Fibroblast of the conjunctiva (primary cell): ENCODE results near the gene CAMKK1.
"Not testable (repeated sequence)": the region's sequence is repeated elsewhere in the genome, so short reads cannot be mapped to it uniquely, and the experiment has no call there.

Source experiments
- DNase-seq: peaks from one replicate; pipeline ENCODE4 v3.0.0-alpha.2; 2010; ENCODE audit warnings: low read depth

CAMKK1 gene

DNA sequence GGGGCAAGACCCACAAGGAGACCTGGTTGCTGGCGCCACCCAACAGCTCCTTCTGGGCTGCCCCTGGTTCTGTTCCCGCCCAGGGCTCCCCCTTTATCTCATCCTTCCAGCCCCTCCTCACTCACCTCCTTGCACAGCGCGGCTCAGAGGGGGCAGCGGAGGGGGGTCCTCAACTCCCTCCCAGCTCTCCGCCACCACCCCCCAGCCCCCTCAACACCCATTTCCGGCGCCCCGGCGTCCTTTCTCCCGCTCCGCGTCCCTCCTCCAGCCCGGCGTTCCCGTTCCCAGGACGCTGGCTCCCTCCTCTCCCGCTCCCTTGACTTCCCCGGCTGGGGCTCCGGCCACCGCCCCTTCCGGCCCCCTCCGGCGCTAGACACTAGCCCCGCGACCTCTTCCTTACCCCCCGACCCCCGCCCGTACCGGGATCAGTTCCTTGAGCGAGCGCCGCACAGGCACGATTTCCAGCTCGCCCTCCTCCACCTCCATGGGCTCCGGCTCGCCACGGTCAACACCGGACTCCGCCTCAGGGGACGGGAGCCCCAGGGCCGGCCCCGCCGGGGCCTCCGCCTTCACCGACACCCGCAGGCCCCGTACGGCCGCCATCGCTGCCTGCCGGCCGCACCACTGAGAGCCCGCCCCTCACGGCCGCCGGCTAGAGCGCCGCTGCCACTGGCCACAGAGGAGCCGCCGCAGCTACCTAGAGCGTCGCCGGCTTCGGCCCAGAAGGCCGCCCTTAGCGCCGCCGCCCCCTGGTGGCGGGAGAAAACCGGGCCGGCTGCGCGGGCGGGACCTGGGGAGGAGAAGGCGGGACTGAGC is 47.0 kb downstream of the CAMKK1 start, which contains the start of gene NCBP3:
TSS of gene NCBP3 (minus strand) at position 626 of the 816 bp plus-strand sequence. CDS start at position 603, 23 bp downstream.
- DNase-seq, result peak; percentile 86

- DNase-seq, result no peak
Measured at GRCh38 chr17:3845291-3845620, 47.6 kb downstream of the CAMKK1 start.

DNA sequence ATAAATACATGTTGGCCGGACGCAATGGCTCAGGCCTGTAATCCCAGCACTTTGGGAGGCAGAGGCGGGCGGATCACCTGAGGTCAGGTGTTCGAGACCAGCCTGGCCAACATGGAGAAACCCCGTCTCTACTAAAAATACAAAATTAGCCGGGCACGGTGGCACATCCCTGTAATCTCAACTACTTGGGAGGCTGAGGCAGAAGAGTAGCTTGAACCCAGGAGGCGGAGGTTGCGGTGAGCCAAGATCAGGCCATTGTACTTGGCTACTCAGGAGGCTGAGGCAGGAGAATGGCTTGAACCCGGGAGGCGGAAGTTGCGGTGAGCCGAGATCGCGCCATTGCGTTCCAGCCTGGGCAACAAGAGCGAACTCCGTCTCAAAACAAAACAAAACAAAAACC is 48.3 kb downstream of the CAMKK1 start:
- DNase-seq, result not testable (repeated sequence)

GRCh38 chr17:3843935-3844516 is 48.8 kb downstream of the CAMKK1 start:
- no peak for DNase-seq

GRCh38 chr17:3838206-3838605 is 54.6 kb downstream of the CAMKK1 start:
- DNase-seq, result no peak

DNA sequence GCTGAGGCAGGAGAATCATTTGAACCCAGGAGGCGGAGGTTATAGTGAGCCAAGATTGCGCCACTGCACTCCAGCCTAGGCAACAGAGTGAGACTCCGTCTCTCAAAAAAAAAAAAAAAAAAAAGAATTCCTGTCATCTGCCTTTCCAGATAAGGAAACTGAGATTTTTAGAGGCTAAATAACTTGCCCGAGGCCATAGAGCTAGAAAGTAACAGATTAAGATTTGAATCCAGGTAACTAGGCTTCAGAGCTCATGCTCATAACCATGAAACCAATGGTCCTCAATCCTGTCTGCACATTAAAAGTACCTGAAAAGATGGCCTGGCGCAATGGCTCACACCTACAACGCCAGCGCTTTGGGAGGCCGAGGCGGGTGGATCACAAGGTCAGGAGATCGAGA is 56.3 kb downstream of the CAMKK1 start:
- DNase-seq, result no peak

DNA sequence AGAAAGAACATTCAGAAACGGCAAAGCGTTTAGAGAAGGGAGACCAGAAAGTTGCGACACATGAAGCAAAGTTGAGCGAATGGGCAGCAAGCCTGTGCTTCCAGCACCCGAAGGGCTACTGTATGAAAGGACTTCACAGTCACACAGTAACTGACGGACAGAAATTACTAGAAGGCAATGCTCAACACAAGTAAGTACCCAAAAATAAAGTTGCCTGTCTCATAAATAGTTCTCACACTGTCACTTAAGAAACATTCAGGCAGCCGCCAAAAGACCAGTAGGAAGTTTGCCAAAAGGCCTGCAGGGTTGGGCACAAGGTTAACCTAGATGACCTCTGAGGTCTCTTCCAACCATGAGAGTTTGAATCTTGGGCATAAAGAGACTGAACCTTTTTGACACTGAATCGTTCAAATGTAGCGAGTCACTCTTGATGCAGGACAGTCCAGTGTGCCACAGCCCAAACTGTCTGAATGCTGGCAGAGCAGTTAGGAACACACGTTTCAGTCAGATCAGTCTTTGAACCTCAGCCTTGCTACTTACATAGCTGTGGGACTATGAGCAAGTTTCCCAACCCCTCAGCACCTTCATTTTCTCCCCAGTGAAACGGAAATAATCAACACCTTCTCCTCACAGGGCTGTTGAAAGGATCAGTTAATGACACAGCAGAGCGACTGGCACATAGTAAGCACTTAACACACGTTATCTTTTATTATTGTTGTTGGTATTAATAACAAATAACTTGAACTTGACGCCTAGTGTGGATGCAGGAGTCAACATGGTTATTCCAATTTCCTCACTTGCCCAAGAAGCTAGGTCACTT is 57.2 kb downstream of the CAMKK1 start:
- no peak for DNase-seq

GRCh38 chr17:3834811-3835210 is 58.0 kb downstream of the CAMKK1 start:
- DNase-seq, result no peak

DNA sequence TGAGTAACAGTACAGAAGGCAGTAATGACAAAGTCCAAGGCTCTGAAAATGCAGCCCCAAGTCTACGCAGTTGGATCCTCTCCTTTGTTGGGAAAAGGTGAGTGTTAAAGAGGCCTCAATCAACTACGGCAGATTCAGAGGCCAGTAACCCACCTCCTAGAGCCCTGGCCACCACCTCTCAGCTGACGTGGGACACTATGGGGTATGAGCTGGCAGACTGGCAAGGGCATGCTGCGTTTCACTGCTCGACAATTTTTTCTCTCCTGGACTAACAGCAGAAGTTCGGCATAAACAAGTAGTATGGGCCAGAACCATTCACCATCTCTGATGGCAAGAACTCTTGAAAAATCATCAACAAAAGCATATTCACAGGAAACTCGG is 64.0 kb downstream of the CAMKK1 start:
- no peak for DNase-seq

DNA sequence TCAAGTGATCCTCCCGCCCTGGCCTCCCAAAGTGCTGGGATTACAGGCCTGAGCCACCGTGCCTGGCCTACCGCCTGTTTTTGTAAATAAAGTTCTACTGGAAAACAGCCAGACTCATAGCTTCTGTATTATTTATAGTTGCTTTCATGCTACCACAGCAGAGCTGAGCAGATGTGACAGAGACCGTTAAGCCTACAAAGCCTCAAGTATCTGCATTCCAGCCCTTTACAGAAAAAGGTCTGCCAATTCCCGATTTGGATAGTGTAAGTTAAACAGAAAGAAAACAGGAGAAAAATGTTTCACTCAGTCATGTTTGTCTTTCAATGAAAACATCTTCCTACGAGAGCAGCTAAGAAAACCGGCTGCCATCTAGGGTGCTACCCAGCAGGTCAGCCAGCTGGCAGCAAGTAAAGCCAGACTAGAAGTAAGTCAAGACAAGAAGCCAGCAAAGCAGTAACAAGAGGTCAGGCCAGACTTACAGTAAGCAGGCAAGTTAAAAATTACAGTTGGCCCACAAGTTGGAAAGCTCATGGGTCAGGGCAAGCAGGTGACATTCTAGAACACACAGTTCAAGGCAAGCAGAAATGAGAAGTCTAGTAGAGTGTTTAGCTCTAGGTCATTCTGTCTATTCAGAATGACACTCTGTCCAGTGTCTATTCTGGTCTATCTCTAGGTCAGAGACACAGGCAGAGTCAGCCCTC is 64.6 kb downstream of the CAMKK1 start:
- peak; percentile 35 for DNase-seq

- peak; percentile 61 for DNase-seq
Measured at GRCh38 chr17:3827124-3827773, 65.6 kb downstream of the CAMKK1 start.

GRCh38 chr17:3826191-3826590 is 66.7 kb downstream of the CAMKK1 start:
- DNase-seq, result no peak

- DNase-seq, result no peak
Measured at GRCh38 chr17:3821101-3821500, 71.8 kb downstream of the CAMKK1 start.

- DNase-seq, result no peak
Measured at GRCh38 chr17:3818786-3819185, 74.1 kb downstream of the CAMKK1 start.

DNA sequence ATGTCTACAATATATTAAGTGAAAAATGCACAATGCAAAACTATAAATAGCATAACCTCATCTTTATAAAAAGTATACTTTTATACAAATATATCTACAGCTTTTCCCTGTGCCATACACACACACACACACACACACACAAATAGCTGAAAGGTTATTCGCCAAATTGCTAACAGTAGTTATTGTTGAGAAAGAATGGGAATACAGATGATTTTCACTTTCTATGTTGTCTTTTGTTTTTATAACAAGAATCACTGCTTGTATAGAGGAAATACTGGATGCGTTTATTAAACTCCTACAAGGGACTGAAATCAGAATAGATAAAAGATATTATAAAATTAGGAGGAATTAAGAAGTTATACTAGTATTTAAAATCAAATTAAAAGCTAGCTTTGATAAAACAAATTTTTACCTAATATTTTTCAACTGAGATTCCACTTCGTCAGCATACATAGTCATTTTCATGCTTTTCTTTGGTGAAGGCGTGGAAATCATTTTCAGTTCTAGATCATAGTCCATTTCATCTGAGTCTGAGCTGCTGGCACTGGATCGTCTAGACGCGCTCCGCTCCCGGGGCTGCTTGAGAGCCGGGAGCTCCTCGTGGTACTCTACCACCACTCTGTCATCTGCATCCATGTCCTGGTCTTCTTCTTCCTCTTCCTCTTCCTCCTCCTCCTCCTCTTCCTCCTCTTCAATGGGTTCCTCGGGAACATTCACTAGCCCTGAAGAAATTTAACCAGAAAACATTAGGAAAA is 74.8 kb downstream of the CAMKK1 start:
- no peak for DNase-seq

- no peak for DNase-seq
Measured at GRCh38 chr17:3815925-3816324, 76.9 kb downstream of the CAMKK1 start.

GRCh38 chr17:3815122-3815521 is 77.7 kb downstream of the CAMKK1 start:
- no peak for DNase-seq

DNA sequence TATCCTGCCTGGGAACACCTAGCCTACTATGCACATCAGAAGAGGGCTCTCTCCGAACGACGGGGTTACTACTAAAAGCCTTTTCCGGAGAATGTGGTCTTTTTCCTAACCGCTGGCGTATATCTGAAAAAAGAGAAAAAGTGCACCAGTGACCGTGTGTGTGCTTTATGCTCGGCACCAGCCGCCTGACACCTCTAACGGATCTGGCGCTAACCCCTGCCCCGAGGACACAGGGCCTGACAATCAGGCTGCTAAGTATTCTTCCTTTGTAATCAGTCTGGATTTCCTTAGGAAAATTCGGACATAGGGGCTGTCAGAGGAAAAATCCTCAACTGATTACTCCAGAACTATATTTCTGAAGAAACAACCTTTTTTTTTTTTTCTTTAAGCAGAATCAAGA is 78.5 kb downstream of the CAMKK1 start:
- DNase-seq, result no peak

DNA sequence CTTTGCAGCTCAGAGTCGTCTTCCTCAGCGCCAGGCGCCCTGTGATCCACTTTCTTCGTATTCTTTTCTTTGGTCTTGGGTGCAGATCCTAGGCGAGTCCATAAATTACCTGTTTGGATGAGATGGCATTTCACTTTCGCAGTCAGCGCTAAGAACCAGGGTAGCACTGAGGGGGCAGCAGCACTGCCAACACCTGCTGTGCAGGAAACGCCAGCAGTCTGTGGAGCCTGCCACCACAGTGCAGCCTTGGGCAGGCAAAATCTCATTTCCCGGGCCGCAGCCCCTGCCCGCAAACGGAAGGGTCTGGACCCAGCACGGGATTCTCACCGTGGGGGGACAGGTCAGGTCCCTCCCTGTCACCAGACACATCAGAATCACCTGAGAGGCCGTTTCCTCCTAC is 79.7 kb downstream of the CAMKK1 start:
- DNase-seq, result no peak

DNA sequence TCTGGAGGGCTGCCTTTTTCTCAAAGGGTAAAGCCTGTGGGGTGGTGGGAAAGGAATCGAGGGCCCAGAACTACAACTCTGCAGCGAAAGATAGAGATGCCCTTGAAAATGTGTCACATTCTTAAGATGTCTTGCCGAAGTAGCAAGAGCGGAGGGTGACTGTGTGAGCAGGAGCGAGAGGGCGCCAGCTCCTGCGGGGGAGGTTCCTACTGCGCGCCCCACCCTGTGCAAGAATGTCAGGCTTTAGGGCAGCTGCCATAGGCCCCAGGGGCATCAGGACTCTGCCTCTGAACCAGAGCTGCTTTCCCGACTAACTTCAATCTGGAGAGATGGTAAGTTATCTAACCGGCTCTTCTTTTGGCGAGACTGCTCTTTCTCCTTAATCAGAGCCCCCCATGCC is 80.1 kb downstream of the CAMKK1 start:
- DNase-seq, result no peak

- DNase-seq, result no peak
Measured at GRCh38 chr17:3812284-3812683, 80.6 kb downstream of the CAMKK1 start.
